A673 (cell line): ENCODE data around the gene RHEX.

Source experiments
- CTCF ChIP-seq: fragments of 300-800, 200-600 bp; sonication (generic); conservative IDR thresholded peaks from 2 replicates; pipeline ENCODE4 v1.5.1; 2017; ENCODE audit warnings: low read depth, mild to moderate bottlenecking, antibody characterized with exemption, low read length, moderate library complexity, mixed read lengths
- EZH2 ChIP-seq: fragments of 200-600 bp; sonication (generic); IDR thresholded peaks from 2 replicates; pipeline ENCODE4 v1.6.1; 2017; ENCODE audit warnings: borderline replicate concordance, low read depth, mild to moderate bottlenecking, mixed read lengths, antibody characterized with exemption, low read length; ENCODE audit not compliant: poor library complexity, severe bottlenecking

DNA sequence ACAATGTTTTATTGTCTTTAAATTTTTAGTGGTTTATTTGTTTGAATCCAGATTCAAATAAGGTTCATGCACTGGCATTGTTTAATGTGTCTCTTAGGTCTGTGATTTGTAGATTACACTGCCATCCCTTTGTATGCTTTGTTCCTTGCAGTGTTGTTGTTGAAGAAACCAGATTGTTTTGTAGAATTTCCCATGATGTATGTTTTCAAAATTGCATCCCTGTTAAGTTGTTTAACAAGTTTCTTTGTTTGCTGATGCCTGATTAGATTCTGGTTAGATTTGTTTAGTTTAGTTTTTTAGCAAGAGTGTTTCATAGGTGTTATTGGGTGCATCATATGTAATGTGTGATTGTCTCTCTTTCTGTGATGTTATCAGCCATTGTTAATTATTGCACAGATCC is 69.7 kb downstream of the RHEX start:
- TF ChIP-seq CTCF (no peak), EZH2 (no peak)
